ENCODE measurements around the gene AP2A1. TPM values are rescaled to one million over a fixed set of nuclear protein-coding genes. Genes with fewer than 3 reads are reported as not detected.

AP2A1 gene
- total and polyA plus RNA-seq, 2 of the 13 experiments (the other 11 are each of a cell fraction or from before 2014, with no cell fraction given), result 22.7 to 39.7 TPM

DNA sequence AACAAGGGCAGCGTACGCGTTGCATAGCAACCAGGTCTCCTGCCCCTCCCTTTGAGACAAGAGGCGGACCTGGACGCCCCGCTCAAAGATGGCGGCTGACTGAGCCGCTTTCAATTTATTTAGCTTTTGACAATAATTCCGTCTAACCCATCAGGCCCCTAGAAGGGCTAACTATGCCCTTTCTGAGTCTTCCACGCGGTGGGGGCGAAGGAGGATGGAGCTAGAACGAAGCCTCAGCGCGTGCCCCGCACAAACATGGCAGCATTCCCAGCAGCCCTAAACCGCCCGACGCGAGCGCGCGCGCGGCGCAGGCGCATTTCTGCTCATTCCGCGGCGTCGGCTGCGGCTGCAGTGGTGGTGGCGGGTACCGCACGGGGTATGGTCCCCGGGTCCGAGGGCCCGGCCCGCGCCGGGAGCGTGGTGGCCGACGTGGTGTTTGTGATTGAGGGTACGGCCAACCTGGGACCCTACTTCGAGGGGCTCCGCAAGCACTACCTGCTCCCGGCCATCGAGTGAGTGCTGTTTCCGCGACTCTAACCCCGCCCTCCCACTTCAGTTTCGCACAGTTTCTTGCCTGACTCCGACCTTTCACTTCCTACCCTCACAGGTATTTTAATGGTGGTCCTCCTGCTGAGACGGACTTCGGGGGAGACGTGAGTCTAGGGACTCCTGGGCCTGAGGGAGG is 51.3 kb downstream of the AP2A1 start, which contains the start of gene MED25:
MED25 (plus strand) TSS at position 326 of the 685 bp plus-strand sequence; CDS start at position 379, 53 bp downstream.
- H3K36me3 ChIP-seq (replicated peaks in 1 of 2; ENCODE audit: control insufficient read depth in 1 of 2, insufficient read depth in 2 of 2, low read length in 2 of 2), result peaks cover 2 to 4% of the 10 kb centered on the region in 2 experiments; a peak in 1 of 5 replicates
- ChIA-PET CTCF (ENCODE audit: low intra/inter-chr PET ratio, low total read pairs) (no interaction called here), POLR2A (interaction anchor here (1.0 kb wide), 1 partner anchor 46 kb away, joined by 3 read pairs; no protein-coding TSS in a partner anchor)
- H3K79me2 ChIP-seq (ENCODE audit: insufficient read depth, low read length), result peaks cover 20% of the 10 kb centered on the region
- intact Hi-C loops (cut with micrococcal nuclease; ENCODE audit: unreplicated experiment) (loop anchor here (10.0 kb wide), 1 partner anchor 53 kb away; the partner anchor contains the start of genes AP2A1 and TSKS), in situ Hi-C loops (cut with HindIII; ENCODE audit: extremely low pct_ligation_motif_present, low pct_unique_long_range_greater_than_20kb) (no loop called here)
- H3K4me1 ChIP-seq (ENCODE audit: insufficient read depth, low read length), result peaks cover 11% of the 10 kb centered on the region
- no peaks in the 10 kb centered on the region for H4K20me1 ChIP-seq (ENCODE audit: insufficient read depth, low read length)
- peak within 1 kb of the TSS; percentile 88 to 98 (median 91) for H3K4me3 ChIP-seq (replicated peaks in 1 of 3; ENCODE audit: insufficient read depth in 1 of 3, low read depth in 2 of 3, low read length in 3 of 3)
- H3K9me3 ChIP-seq (ENCODE audit: low read length), result no peaks in the 10 kb centered on the region
- peak; percentile 83 for FAIRE-seq
- under 1% methylated on average over 25 of the region's 57 CpGs for WGBS (ENCODE audit: low lambda C conversion rate)
- peak within 1 kb of the TSS; percentile 81 for H2AFZ ChIP-seq (ENCODE audit: low read length)
- DNase-seq (ENCODE audit: low spot score), result peak; percentile 63
- ATAC-seq, result peak; percentile 96
- BruUV-seq (replicated peaks), result no TSS peak
- peak within 1 kb of the TSS; percentile 88 for H3K27ac ChIP-seq (ENCODE audit: extremely low read length, insufficient read depth, low read length)
- H3K27me3 ChIP-seq (ENCODE audit: control insufficient read depth in 1 of 2, insufficient read depth in 2 of 2, low read length in 2 of 2), result no peaks in the 10 kb centered on the region; a peak in 1 of 5 replicates
- H3K4me2 ChIP-seq (ENCODE audit: low read depth, low read length), result peak within 1 kb of the TSS; percentile 78
- H3K9ac ChIP-seq (ENCODE audit: insufficient read depth, low read depth, low read length), result peak within 1 kb of the TSS; percentile 94
- TF ChIP-seq MTA1 (CRISPR knock-in tag; IDR thresholded peaks at IDR 0.05; ENCODE audit: borderline replicate concordance) (0 out of 2 replicates have a peak, but pooled peaks have one; percentile 0), SAFB2 (CRISPR knock-in tag; IDR thresholded peaks at IDR 0.05; ENCODE audit: borderline replicate concordance, low read depth) (peak; percentile 66), TGIF2 (CRISPR knock-in tag; IDR thresholded peaks at IDR 0.05) (0 out of 2 replicates have a peak, but pooled peaks have one; percentile 11), PRPF4 (IDR thresholded peaks at IDR 0.05; ENCODE audit: low read depth, low read length, poor library complexity, severe bottlenecking) (no peak), HMG20B (CRISPR knock-in tag; conservative IDR thresholded peaks at IDR 0.05) (0 out of 2 replicates have a peak, but pooled peaks have one; percentile 43), YY1 (IDR thresholded peaks at IDR 0.05; ENCODE audit: insufficient read depth, insufficient replicate concordance, low read depth, low read length) (peak; percentile 100), PRMT3 (CRISPR knock-in tag; IDR thresholded peaks at IDR 0.05; ENCODE audit: borderline replicate concordance, low read depth) (no peak), ZFP36L1 (CRISPR knock-in tag; IDR thresholded peaks at IDR 0.05) (no peak), FOSL2 (CRISPR knock-in tag; IDR thresholded peaks at IDR 0.05) (no peak), ZBTB38 (CRISPR knock-in tag; IDR thresholded peaks at IDR 0.05) (0 out of 2 replicates have a peak, but pooled peaks have one; percentile 16), AGO2 (optimal IDR thresholded peaks at IDR 0.05; ENCODE audit: low read depth, low read length) (peak; percentile 33), ZNF251 (CRISPR knock-in tag; IDR thresholded peaks at IDR 0.05) (no peak), HDAC1 (CRISPR knock-in tag; IDR thresholded peaks at IDR 0.05) (peak; percentile 39), ZNF761 (CRISPR knock-in tag; conservative IDR thresholded peaks at IDR 0.05) (no peak), NAIF1 (CRISPR knock-in tag; IDR thresholded peaks at IDR 0.05; ENCODE audit: borderline replicate concordance) (no peak), ZNF883 (CRISPR knock-in tag; IDR thresholded peaks at IDR 0.05; ENCODE audit: not compliant biosample characterization) (no peak)
- TF ChIP-seq, protein P1, sequence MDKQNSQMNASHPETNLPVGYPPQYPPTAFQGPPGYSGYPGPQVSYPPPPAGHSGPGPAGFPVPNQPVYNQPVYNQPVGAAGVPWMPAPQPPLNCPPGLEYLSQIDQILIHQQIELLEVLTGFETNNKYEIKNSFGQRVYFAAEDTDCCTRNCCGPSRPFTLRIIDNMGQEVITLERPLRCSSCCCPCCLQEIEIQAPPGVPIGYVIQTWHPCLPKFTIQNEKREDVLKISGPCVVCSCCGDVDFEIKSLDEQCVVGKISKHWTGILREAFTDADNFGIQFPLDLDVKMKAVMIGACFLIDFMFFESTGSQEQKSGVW (CRISPR knock-in tag; IDR thresholded peaks at IDR 0.05; ENCODE audit: borderline replicate concordance), result no peak
- TF ChIP-seq, protein P2, sequence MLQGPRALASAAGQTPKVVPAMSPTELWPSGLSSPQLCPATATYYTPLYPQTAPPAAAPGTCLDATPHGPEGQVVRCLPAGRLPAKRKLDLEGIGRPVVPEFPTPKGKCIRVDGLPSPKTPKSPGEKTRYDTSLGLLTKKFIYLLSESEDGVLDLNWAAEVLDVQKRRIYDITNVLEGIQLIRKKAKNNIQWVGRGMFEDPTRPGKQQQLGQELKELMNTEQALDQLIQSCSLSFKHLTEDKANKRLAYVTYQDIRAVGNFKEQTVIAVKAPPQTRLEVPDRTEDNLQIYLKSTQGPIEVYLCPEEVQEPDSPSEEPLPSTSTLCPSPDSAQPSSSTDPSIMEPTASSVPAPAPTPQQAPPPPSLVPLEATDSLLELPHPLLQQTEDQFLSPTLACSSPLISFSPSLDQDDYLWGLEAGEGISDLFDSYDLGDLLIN (CRISPR knock-in tag; IDR thresholded peaks at IDR 0.05; ENCODE audit: borderline replicate concordance), result no peak
- TF ChIP-seq, protein P3, sequence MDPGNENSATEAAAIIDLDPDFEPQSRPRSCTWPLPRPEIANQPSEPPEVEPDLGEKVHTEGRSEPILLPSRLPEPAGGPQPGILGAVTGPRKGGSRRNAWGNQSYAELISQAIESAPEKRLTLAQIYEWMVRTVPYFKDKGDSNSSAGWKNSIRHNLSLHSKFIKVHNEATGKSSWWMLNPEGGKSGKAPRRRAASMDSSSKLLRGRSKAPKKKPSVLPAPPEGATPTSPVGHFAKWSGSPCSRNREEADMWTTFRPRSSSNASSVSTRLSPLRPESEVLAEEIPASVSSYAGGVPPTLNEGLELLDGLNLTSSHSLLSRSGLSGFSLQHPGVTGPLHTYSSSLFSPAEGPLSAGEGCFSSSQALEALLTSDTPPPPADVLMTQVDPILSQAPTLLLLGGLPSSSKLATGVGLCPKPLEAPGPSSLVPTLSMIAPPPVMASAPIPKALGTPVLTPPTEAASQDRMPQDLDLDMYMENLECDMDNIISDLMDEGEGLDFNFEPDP (CRISPR knock-in tag; conservative IDR thresholded peaks at IDR 0.05), result no peak
- TF ChIP-seq, protein P4, sequence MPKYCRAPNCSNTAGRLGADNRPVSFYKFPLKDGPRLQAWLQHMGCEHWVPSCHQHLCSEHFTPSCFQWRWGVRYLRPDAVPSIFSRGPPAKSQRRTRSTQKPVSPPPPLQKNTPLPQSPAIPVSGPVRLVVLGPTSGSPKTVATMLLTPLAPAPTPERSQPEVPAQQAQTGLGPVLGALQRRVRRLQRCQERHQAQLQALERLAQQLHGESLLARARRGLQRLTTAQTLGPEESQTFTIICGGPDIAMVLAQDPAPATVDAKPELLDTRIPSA (CRISPR knock-in tag; IDR thresholded peaks at IDR 0.05; ENCODE audit: borderline replicate concordance), result no peak
